Measurements from ENCODE around the gene CUL5. TPM values are rescaled to one million over a fixed set of nuclear protein-coding genes. Genes with fewer than 3 reads are reported as not detected.

CUL5 gene
- total RNA-seq, 1 donor from 2014 or later = 28.7 TPM

- Histone ChIP-seq H3K36me3 (ENCODE audit: control insufficient read depth, insufficient read depth, low read length) (no peaks in the 10 kb centered on the region), H3K27me3 (ENCODE audit: control insufficient read depth, insufficient read depth, low read length) (no peaks in the 10 kb centered on the region), H3K4me3 (ENCODE audit: low read depth, low read length) (no peak overlapping the region)
- no peak for TF ChIP-seq CTCF (IDR thresholded peaks at IDR 0.05; ENCODE audit: insufficient read depth, low read length, severe bottlenecking)
- no peak for FAIRE-seq
- DNase-seq (ENCODE audit: low read depth) = peak; percentile 25
Measured at GRCh38 chr11:107998761-107999160, 9.9 kb upstream of the CUL5 start.

- Histone ChIP-seq H3K36me3 (ENCODE audit: control insufficient read depth, insufficient read depth, low read length) (no peaks in the 10 kb centered on the region), H3K4me3 (ENCODE audit: low read depth, low read length) (no peak overlapping the region), H3K27me3 (ENCODE audit: control insufficient read depth, insufficient read depth, low read length) (no peaks in the 10 kb centered on the region)
- peak; percentile 39 for TF ChIP-seq CTCF (IDR thresholded peaks at IDR 0.05; ENCODE audit: insufficient read depth, low read length, severe bottlenecking)
- DNase-seq (ENCODE audit: low read depth) = peak; percentile 63
- FAIRE-seq = no peak
Measured at GRCh38 chr11:107999759-108000455, 8.8 kb upstream of the CUL5 start.

- Histone ChIP-seq H3K4me3 (ENCODE audit: low read depth, low read length) (no peak overlapping the region), H3K27me3 (ENCODE audit: control insufficient read depth, insufficient read depth, low read length) (no peaks in the 10 kb centered on the region), H3K36me3 (ENCODE audit: control insufficient read depth, insufficient read depth, low read length) (no peaks in the 10 kb centered on the region)
- DNase-seq (ENCODE audit: low read depth) = no peak
- FAIRE-seq = no peak
- TF ChIP-seq CTCF (IDR thresholded peaks at IDR 0.05; ENCODE audit: insufficient read depth, low read length, severe bottlenecking) = no peak
Measured at GRCh38 chr11:108002476-108002875, 6.2 kb upstream of the CUL5 start.

- Histone ChIP-seq H3K27me3 (ENCODE audit: control insufficient read depth, insufficient read depth, low read length) (no peaks in the 10 kb centered on the region), H3K4me3 (ENCODE audit: low read depth, low read length) (no peak overlapping the region), H3K36me3 (ENCODE audit: control insufficient read depth, insufficient read depth, low read length) (no peaks in the 10 kb centered on the region)
- no peak for TF ChIP-seq CTCF (IDR thresholded peaks at IDR 0.05; ENCODE audit: insufficient read depth, low read length, severe bottlenecking)
- DNase-seq (ENCODE audit: low read depth) (no peak), FAIRE-seq (no peak)
Measured at GRCh38 chr11:108003623-108004022, 5.1 kb upstream of the CUL5 start.

- Histone ChIP-seq H3K27me3 (ENCODE audit: control insufficient read depth, insufficient read depth, low read length) (no peaks in the 10 kb centered on the region), H3K36me3 (ENCODE audit: control insufficient read depth, insufficient read depth, low read length) (no peaks in the 10 kb centered on the region), H3K4me3 (ENCODE audit: low read depth, low read length) (no peak overlapping the region)
- DNase-seq (ENCODE audit: low read depth) = no peak
- TF ChIP-seq CTCF (IDR thresholded peaks at IDR 0.05; ENCODE audit: insufficient read depth, low read length, severe bottlenecking) = no peak
- no peak for FAIRE-seq
Measured at GRCh38 chr11:108007819-108008218, 879 bp upstream of the CUL5 start.
